Activated CD8-positive, alpha-beta memory T cell treated with anti-CD3 and anti-CD28 coated beads, Interleukin-2, amount 50 U/mL, for 24 hours (primary cell): ENCODE results near the gene CDH2.

ENCODE experiments used
- DNase-seq: peaks from one replicate; pipeline ENCODE4 v3.0.0-alpha.2; 2020; ENCODE audit errors: extremely low read depth

The CDH2 gene

DNA sequence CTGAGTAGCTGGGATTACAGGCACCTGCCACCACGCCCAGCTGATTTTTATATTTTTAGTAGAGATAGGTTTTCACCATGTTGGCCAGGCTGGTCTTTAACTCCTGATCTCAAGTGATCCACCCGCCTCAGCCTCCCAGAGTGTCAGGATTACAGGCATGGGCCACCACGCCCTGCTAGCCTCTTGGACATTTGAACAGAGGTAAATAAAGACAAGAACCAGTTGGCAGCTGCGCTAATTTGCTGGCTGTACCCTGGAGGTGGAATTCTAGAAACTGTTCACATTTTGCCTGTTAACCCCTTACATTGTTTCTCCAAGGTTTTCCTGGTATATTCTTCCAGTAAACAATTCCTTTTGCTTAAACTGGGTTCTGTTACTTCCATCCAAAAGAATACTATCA, 132.9 kb downstream of the CDH2 start:
- DNase-seq: no peak

DNA sequence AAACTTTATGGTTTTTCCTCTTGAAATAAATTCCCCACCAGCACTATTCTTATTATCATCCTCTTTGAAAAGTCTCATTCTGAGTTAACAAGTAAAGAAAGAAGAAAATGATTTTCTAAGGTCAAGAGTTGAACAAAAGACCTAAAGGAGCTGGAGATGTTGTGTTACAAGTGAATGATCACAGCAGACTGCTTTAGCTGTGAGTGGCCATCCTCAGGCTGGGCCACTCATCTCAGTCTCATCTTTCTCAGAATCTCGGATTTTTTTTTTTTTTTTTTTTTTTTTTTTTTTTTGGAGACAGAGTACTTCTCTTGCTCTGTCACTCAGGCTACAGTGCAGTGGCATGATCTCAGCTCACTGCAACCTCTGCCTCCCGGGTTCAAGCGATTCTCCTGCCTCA, 133.3 kb downstream of the CDH2 start:
- DNase-seq: no peak

DNA sequence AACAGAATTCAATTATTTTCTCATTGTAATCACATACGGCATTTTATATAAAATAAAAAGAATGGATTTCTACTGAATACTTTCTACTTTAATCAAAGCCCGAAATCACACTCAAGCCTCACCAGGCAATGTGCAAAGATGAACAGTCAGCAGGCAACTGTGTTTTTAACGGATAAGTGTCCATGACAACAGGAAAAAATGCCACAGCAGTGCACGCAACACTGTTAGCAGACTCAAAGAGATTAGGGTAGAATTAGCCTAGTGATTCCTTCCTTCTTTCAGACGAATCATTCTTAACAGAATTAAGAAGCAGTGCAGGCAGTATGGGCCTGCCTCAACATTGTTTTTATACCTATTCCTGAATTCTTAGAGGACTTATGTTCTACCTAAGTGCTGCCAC, 135.6 kb downstream of the CDH2 start:
- DNase-seq: no peak

DNA sequence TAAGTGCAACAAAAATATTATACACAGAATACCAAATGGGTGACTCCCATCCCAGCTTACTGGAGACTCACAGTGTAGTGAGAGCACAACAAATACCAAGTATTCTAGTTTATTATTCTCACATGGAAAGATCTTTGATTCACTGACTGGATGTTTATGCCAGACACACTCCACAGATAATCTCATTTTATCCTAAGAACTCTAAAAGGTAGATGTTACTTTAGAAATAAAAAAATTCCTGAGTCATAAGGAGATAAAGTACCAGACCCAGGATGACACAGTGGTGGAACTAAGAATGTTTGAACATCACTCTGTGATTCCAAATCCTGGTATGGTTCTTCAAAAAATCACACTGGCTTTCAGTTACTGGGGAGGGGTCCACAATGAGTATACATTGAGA, 136.2 kb downstream of the CDH2 start:
- DNase-seq: no peak

DNA sequence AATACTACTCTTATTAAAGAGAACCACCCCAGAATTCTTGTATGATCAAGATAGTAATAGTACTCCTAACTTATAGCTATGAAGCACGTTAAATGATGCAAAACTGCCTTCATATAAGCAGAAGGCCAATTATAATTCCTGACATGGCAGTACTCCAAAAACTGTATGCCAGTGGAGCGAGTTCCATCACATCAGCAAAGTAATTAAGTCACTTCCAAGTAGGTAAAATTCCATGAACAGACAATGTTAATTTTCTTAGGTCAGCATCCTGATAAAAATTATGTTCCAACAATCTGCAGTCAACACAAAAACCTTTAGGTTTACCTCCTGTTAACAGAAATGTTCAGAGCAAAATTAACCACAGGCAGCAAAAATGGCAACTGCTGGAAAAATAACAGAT, 136.7 kb downstream of the CDH2 start:
- DNase-seq: no peak

DNA sequence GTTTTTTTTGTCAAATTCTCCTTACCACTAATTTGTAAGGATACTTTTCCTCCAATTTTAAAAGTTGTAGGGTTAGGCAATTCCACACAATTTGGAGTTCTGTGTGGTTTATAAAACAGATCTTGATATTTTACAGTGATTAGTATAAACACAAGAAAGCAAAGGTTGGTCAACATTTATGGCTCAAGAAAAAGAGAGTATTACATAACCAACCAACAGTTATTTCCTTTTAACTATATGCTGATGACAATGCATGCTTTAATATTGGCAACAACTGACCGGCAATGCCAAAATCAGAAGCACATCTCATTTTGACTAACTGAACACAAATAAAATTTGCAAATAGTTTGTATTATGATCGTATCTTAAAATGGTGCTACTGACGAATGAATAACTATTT, 137.2 kb downstream of the CDH2 start:
- no peak for DNase-seq

DNA sequence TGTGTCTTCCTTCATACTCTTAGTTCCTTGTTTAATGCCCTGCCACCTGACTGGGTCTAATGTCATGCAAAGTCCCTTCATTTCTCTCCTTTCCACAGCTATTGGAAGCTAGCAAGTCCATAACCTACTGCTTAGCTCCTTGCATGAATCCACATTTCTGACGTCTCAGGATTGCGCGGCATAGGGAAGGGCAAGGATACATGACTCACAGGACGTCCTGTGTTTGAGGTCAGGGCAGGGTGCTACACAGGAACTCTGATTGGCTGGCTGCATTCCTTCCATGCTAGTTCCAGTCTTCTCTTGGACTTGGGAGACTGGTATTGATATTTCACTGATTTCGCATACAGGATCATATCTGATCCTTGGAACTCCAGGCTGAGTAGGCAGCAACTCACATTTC, 137.9 kb downstream of the CDH2 start:
- DNase-seq: no peak

DNA sequence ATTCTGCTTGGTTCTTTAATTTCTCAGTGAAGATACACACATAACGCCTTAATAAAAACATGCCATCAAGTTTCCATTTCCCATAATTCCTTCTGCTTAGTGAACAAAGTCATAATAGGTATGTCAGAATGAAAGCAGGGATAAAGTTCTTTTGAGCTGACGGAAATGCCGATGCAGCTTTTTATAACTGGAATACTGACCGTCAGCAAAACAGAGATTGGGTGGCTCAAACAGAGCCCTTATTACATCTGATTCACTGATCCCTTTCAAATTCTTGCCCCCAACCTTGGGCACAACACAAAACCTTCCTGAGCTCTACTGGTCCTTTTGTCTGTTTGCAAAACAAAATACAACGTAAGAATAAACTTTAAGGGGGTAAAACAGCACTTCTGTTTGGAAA, 140.4 kb downstream of the CDH2 start:
- DNase-seq: no peak

DNA sequence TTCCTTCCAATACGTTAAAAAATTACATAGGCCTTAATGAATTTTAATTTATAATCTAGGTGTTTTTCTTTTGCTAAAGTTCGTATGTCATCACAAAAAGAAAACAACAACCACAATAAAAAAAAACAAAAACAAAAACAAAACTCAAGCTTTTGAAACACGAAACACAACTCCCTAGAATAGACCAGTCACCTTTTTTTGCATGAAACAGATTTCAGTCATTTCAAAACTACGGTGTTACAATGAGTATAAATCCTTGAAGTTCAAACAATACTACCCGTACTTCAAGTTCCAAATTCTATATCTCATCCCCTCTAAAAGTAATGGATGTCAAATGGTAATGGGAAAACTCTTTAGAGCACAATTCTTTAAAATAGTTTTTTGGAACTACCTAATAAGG, 142.4 kb downstream of the CDH2 start:
- no peak for DNase-seq

DNA sequence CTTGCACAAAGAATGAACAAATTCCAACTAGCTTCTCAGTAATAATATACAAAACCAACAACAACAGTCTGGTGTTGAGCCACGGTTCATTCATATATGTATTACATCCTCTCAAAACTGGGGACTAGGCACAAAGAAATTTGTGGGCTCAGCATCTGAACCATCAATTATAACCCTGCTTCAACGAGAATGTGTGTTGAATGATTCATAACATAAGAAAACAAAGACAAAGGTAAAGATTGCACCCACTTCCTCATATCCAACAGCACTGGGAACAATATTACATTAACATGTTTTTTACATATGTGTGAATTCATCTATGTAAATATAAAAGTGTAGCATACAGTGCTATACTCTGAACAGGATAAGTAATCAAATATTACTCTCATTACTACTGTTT, 144.8 kb downstream of the CDH2 start:
- DNase-seq: no peak

DNA sequence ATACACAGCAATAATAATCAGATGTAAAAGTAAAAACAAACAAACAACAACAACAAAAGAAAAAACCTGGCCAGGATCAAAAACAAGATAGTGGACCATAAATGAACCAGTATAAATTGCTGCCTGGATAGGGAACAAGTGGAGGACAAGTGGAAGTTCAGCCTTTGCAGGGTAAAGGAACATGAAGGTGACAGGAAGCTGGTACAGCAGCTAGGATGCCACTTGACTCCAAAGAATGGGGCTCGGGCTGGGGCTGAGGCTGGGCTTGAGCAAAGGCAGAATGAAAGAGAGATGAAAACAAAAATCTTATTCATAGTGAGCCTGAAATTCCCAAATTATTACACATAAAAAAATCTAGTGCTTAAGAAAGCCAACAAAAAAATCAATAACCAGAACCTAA, 146.5 kb downstream of the CDH2 start:
- no peak for DNase-seq

DNA sequence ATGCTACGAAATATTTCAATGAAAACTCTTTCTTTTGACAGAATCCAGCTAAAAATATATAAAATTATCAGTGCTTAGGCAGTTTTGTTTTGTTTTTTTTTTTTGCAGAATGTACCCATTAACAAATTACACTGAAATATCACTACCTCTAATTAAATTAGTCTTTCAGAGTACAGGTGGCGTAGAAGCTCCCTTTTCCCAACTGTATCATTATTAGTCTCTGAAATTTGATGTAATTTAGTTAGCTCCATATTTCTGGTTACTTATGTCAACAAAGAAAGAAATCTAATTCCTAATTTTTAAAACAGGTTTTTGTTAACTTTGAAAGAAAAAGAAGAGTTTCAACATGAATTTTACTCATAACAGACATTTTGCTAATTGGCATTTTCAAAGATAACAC, 149.2 kb downstream of the CDH2 start:
- no peak for DNase-seq

DNA sequence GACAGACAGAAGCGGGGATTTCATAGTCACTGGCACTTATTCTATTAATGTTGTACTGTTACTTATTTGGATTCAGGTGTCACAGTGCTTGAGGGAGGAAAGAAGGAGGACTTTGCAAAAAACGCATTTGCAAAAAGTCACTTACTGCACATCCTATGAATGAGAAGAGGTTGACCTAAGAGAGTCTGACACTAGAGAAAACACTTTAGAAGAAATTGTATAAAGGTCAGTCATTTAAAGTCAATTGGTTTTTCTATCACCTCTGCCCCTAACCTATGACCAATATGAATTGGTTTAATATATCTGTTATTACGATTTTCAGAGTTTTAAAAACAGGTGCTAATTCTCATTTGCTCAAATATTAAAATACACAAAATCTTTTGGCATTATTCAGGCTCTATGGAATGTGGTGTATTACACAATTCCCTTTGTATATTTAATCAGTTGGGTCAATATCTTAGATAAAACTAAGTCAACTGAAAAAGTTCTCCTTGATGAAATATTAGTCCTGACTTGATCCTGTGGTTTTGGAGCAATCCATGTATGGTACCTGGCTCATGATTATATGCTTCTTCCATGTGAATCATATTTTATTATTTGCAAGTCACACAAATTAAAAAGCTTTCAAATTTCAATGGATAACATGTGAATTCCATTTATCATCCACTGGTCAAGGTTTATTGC, 157.4 kb downstream of the CDH2 start:
- DNase-seq: no peak

DNA sequence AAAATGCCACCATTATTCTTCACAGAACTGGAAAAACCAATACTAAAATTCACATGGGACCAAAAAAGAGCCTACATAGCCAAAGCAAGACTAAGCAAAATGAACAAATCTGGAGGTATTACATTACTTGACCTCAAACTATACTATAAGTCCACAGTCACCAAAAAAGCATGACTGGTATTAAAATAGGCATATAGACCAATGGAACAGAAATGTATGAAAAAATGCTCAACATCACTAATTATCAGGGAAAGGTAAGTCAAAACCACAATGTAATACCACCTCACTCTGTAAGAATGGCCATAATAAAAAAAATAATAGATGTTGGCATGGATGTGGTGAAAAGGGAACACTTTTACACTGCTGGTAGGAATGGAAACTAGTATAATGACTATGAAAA, 158.6 kb downstream of the CDH2 start:
- no peak for DNase-seq

DNA sequence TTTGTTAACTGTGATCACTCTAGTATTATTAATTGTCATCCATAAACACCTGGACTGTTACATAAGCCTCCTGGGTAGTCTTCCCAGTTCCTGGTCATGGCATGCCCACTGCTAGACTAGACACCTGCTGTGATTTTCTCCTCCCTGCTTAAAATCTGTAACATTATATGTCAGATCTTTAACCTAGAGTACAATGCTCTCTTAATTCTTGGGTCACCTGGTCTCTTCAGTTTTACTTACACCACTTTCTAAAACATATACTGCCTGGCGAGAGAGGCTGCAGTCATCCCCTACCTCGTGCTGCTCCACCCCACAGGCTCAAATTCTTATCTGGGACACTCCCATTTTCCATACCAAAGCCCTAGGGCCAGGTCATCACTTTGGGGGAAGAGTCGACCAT, 161.3 kb downstream of the CDH2 start:
- DNase-seq: no peak

DNA sequence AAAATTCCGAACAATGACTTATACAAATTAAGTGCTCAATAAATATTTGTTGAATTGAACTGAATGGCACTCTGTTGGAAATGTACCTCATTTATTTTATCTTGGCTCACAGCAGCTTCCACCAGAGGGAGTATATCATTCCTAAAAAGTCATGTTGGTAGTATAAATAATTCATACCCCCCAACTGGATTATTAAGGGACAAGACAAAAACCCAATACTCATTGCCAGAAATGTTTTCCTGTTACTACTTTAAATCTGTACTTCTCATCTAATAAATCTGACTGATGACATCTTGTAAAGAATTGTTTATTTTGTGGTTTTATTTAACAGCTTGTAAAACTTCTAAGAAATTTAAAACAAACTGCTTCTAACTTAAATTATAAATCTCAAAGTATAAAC, 163.9 kb downstream of the CDH2 start:
- DNase-seq: no peak

DNA sequence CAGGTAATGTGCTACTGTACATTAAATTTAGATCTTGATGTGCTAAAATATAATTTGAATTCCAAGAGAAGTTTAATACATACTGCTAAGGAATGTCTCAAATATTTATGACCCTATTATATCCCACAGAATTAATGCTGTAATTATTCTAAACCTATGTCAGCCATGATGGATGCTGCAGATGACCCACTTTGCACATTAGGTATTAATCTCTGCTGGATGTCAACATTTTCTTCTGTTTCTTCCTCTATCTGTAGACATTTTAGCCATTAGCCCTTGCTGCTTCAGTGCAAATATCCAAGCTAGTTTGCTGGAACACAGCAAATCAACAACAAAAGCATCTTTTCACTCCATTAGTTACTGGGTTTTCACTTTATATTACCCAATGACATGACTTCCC, 164.6 kb downstream of the CDH2 start:
- no peak for DNase-seq

DNA sequence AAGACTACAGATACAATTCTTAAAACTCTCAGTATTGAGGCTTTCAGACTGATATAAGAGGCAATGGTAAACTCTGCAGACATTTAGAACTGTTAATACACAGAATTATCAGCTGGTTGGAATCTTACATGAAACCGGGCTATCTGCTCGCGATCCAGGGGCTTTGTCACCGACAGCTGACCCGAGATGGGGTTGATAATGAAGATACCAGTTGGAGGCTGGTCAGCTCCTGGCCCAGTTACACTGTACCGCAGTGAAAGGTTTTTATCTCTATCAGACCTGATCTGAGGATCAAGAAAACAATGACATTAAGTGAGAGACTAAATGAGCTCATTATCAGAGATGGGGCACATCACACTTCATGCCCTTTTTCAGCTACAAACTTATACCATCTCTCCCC, 167.3 kb downstream of the CDH2 start:
- DNase-seq: no peak

DNA sequence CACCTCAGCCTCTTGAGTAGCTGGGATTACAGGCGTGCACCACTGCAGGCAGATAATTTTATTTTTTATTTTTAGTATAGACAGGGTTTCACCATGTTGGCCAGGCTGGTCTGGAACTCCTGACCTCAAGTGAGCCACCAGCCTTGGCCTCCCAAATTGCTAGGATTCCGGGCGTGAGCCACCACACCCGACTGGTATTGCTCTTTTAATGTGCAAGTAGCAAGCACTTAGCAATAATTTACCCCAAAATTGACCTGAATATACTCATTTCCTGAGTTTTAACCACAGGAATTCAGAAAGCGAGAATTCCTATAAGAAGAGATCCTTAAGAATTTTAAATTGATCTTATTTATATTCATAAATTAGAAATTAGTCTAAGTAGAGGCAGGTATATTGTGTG, 169.1 kb downstream of the CDH2 start:
- DNase-seq: no peak

DNA sequence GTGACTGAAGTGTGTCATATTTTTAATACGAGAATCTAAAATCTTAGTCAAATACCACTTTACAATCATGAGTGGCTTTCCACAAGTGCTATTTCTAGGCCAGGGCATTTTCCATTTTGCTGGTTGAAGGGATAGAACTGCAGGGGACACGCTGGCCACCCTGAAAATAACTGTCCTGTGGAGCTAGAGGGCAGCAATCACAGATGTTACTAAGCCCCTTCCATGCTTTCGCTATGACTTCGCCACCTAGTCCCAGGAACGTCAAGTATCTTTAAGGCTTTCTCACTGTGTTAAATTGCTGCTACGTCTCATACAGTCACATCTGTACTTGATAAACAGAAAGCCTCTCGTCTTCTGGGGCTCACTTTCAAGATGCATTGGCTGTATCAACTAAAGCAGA, 171.8 kb downstream of the CDH2 start:
- DNase-seq: no peak

DNA sequence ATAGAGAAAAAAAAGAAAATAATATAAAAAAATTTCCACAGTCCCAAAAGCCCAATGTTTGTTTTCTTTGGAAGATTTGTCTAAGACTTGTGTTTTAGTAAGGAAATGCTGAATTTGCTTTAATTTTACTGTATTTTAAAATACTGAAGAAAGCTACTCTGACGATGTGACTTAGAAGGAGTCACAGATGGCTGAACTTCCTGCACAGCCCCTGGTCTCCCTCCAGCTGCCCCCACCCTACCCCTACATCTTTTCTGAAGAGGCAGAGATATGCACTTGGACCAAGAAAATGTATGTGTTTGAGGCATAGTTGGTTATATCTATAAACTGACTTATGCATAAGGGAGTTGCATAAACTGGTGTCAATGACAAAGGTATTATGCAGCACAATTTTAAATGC, 172.3 kb downstream of the CDH2 start:
- no peak for DNase-seq

DNA sequence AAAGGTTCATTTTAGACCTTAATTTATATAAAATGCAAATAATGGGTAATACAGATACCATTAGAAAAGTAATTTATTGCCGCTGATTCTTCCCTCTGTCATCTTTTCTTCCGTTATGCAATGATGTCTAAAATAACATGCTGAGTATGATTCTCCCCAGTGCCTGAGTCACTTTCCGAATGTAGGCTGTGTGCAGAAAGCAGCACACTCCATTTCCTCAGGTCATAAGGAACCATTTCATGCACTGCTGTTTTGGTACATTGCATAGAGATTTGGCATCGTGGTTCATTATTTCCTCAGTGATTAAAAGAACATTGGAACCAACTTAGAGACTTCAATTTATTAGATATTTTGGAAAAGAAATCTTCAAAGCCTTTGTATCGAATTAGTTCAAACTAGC, 173.5 kb downstream of the CDH2 start:
- DNase-seq: no peak

DNA sequence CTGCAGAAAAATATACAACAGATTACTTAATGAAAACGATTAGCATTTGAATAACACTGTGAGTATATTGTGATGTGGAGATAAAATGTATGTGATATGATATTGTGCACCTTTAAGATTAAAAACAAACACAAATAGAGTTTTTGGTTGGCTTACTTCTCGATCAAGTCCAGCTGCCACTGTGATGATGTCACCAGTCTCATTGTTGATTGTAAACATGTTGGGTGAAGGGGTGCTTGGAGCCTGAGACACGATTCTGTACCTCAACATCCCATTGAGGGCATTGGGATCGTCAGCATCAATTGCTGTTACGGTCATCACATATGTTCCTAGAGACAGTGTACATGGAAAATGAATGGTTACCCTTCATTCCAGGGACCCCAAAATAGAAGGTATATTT, 174.1 kb downstream of the CDH2 start:
- no peak for DNase-seq

DNA sequence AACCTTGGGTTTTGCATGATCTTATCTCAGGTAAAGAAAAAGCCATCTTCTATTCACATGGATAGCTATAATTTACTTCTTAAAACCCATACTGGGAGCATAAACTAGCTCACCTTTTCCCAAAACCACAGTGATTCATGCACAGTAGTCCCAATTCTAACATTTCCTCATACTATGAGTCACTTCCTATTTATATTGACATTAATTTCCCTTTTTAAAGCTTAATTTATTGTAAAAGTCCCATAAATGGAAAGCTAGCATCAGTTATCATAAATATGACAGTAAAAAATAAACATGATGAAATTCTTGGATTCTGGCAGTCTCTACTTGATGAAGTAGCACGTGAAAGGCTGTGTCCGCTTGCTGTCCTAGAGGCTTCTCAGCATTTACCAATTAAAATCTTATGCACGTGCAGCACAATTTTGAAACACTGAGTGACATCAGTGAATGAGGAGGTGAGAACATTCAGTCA, 180.1 kb downstream of the CDH2 start:
- no peak for DNase-seq
